Neural cell (in vitro differentiated cells): ENCODE measurements around the gene EFCAB6. TPM values are rescaled to one million over a fixed set of nuclear protein-coding genes. Genes with fewer than 3 reads are reported as not detected.

ENCODE experiments used
- H2AFZ ChIP-seq: fragments of 200-600, 300-800 bp; sonication (generic), shearing (Covaris generic); 2 replicates; pipeline ENCODE4 v1.6.0; 2014; ENCODE audit warnings: low read depth, mild to moderate bottlenecking, antibody characterized with exemption, low read length, moderate library complexity
- H3F3A ChIP-seq: fragments of 200-600 bp; shearing (Covaris generic); 2 replicates; pipeline ENCODE4 v1.6.1; 2016; ENCODE audit warnings: mild to moderate bottlenecking, moderate library complexity, mixed read lengths, antibody characterized with exemption, low read length; ENCODE audit not compliant: insufficient read depth, poor library complexity, severe bottlenecking
- H3K27ac ChIP-seq: fragments of 200-600, 300-800 bp; sonication (generic), shearing (Covaris generic); 2 replicates; pipeline ENCODE4 v1.5.1; 2014; ENCODE audit warnings: mild to moderate bottlenecking, low read length, moderate library complexity
- H3K27me3 ChIP-seq: fragments of 300-800, 200-600 bp; sonication (generic), shearing (Covaris generic); 2 replicates; pipeline ENCODE4 v1.6.0; 2014; ENCODE audit warnings: mild to moderate bottlenecking, low read depth, low read length, moderate library complexity; ENCODE audit not compliant: insufficient read depth
- H3K36me3 ChIP-seq: fragments of 300-800, 200-600 bp; sonication (generic), shearing (Covaris generic); 2 replicates; pipeline ENCODE4 v1.5.1; 2014; ENCODE audit warnings: mild to moderate bottlenecking, antibody characterized with exemption, low read length, moderate library complexity; ENCODE audit not compliant: insufficient read depth
- H3K4me2 ChIP-seq: fragments of 300-800, 200-600 bp; sonication (generic), shearing (Covaris generic); 2 replicates; pipeline ENCODE4 v1.6.0; 2014; ENCODE audit warnings: mild to moderate bottlenecking, low read length
- H3K4me3 ChIP-seq: fragments of 300-800, 200-600 bp; sonication (generic), shearing (Covaris generic); 2 replicates; pipeline ENCODE4 v1.5.1; 2014; ENCODE audit warnings: mild to moderate bottlenecking, low read length, moderate library complexity
- H3K79me2 ChIP-seq: fragments of 200-600 bp; shearing (Covaris generic); replicated peaks from 2 replicates; pipeline ENCODE4 v1.6.0; 2014; ENCODE audit warnings: mild to moderate bottlenecking, low read length, moderate library complexity; ENCODE audit not compliant: insufficient read depth
- H3K9ac ChIP-seq: fragments of 300-800, 200-600 bp; sonication (generic), shearing (Covaris generic); 2 replicates; pipeline ENCODE4 v1.6.1; 2016; ENCODE audit warnings: mild to moderate bottlenecking, low read length, mixed read lengths
- H3K9me2 ChIP-seq: fragments of 200-600 bp; shearing (Covaris generic); 2 replicates; pipeline ENCODE4 v1.6.1; 2016; ENCODE audit warnings: mild to moderate bottlenecking, low read length, mixed read lengths; ENCODE audit not compliant: insufficient read depth
- H3K9me3 ChIP-seq: fragments of 200-600, 300-800 bp; sonication (generic), shearing (Covaris generic); 2 replicates; pipeline ENCODE4 v1.6.1; 2016; ENCODE audit warnings: mild to moderate bottlenecking, mixed run types, low read length, moderate library complexity, mixed read lengths
- H4K20me1 ChIP-seq: fragments of 200-600 bp; shearing (Covaris generic); 2 replicates; pipeline ENCODE4 v1.6.1; 2016; ENCODE audit warnings: mild to moderate bottlenecking, mixed run types; ENCODE audit not compliant: insufficient read depth
- CTCF ChIP-seq: fragments of 450-650 bp; IDR thresholded peaks from 2 replicates; pipeline ENCODE4 v1.5.1; 2014; ENCODE audit warnings: antibody characterized with exemption, mild to moderate bottlenecking, moderate library complexity; ENCODE audit not compliant: poor library complexity, severe bottlenecking
- EP300 ChIP-seq: fragments of 450-650 bp; conservative IDR thresholded peaks from 2 replicates; pipeline ENCODE4 v1.6.1; 2014; ENCODE audit warnings: antibody characterized with exemption, mild to moderate bottlenecking, moderate library complexity; ENCODE audit not compliant: poor library complexity, severe bottlenecking
- EZH2 ChIP-seq: fragments of 200-600, 300-800 bp; shearing (Covaris generic), sonication (generic); IDR thresholded peaks from 2 replicates; pipeline ENCODE4 v1.6.1; 2014; ENCODE audit warnings: antibody characterized with exemption, low read length, borderline replicate concordance, mild to moderate bottlenecking; ENCODE audit not compliant: insufficient read depth, poor library complexity, severe bottlenecking
- MXI1 ChIP-seq: fragments of 450-650 bp; conservative IDR thresholded peaks from 2 replicates; pipeline ENCODE4 v1.6.1; 2014; ENCODE audit warnings: antibody characterized with exemption, mild to moderate bottlenecking; ENCODE audit not compliant: poor library complexity, severe bottlenecking
- POLR2AphosphoS5 ChIP-seq: IDR thresholded peaks from 2 replicates; pipeline ENCODE4 v1.6.1; 2012
- RAD21 ChIP-seq: fragments of 450-650 bp; conservative IDR thresholded peaks from 2 replicates; pipeline ENCODE4 v1.6.1; 2014; ENCODE audit warnings: antibody characterized with exemption, mild to moderate bottlenecking, moderate library complexity
- REST ChIP-seq: IDR thresholded peaks from 2 replicates; pipeline ENCODE4 v1.6.1; 2012; ENCODE audit warnings: borderline replicate concordance
- SMC3 ChIP-seq: fragments of 450-650 bp; conservative IDR thresholded peaks from 2 replicates; pipeline ENCODE4 v1.6.1; 2014; ENCODE audit warnings: antibody characterized with exemption, mild to moderate bottlenecking, moderate library complexity; ENCODE audit not compliant: poor library complexity
- TAF1 ChIP-seq: IDR thresholded peaks from 2 replicates; pipeline ENCODE4 v1.6.1; 2012; ENCODE audit warnings: low read depth
- polyA plus RNA-seq: library from polyadenylated mRNA; depleted of rRNA; stranded (reverse); fragments of >200 nt; gene quantifications from 2 replicates; pipeline ENCODE4 v1.2.3, GENCODE V29; 2014

Gene EFCAB6
- polyA plus RNA-seq, 1 donor from 2014 or later, result 1.4 TPM

GRCh38 chr22:43528601-43529360 lies 283.3 kb downstream of the EFCAB6 start:
- no peak overlapping the region for H3K27ac ChIP-seq

GRCh38 chr22:43526946-43527345 lies 285.2 kb downstream of the EFCAB6 start:
- H3K4me2 ChIP-seq, result no peak overlapping the region
- no peaks in the 10 kb centered on the region for H3K79me2 ChIP-seq
- H2AFZ ChIP-seq, result no peak overlapping the region
- no peaks in the 10 kb centered on the region for H4K20me1 ChIP-seq
- no peaks in the 10 kb centered on the region for H3K36me3 ChIP-seq
- H3F3A ChIP-seq, result no peaks in the 10 kb centered on the region
- no peak overlapping the region for H3K4me3 ChIP-seq
- H3K9me3 ChIP-seq, result no peaks in the 10 kb centered on the region
- H3K27ac ChIP-seq, result no peak overlapping the region
- H3K9me2 ChIP-seq, result no peaks in the 10 kb centered on the region
- no peak for TF ChIP-seq MXI1
- TF ChIP-seq TAF1, result no peak
- TF ChIP-seq POLR2AphosphoS5, result no peak
- no peak for TF ChIP-seq EP300
- no peak for TF ChIP-seq CTCF
- no peak for TF ChIP-seq EZH2
- TF ChIP-seq RAD21, result no peak
- TF ChIP-seq REST, result no peak
- TF ChIP-seq SMC3, result no peak
- no peaks in the 10 kb centered on the region for H3K27me3 ChIP-seq
- H3K9ac ChIP-seq, result no peak overlapping the region

More at GRCh38 chr22:43528601-43529360, 283.3 kb downstream of the EFCAB6 start:
- H3K9me3 ChIP-seq, result no peaks in the 10 kb centered on the region
- H3K27me3 ChIP-seq, result no peaks in the 10 kb centered on the region
- TF ChIP-seq EZH2, result no peak
- no peak for TF ChIP-seq POLR2AphosphoS5
- H3K9me2 ChIP-seq, result no peaks in the 10 kb centered on the region
- no peak overlapping the region for H3K9ac ChIP-seq
- H3K4me3 ChIP-seq, result no peak overlapping the region
- no peak overlapping the region for H2AFZ ChIP-seq
- H3K79me2 ChIP-seq, result no peaks in the 10 kb centered on the region
- no peaks in the 10 kb centered on the region for H3F3A ChIP-seq
- H3K4me2 ChIP-seq, result no peak overlapping the region
- no peaks in the 10 kb centered on the region for H3K36me3 ChIP-seq
- no peaks in the 10 kb centered on the region for H4K20me1 ChIP-seq
